ENCODE results near the gene SIGLEC7.
A peak's percentile ranks its signal among the peaks of the same experiment; 100 is the strongest.
"Not testable (repeated sequence)": the region's sequence is repeated elsewhere in the genome, so short reads cannot be mapped to it uniquely, and the experiment has no call there.

The SIGLEC7 gene

DNA sequence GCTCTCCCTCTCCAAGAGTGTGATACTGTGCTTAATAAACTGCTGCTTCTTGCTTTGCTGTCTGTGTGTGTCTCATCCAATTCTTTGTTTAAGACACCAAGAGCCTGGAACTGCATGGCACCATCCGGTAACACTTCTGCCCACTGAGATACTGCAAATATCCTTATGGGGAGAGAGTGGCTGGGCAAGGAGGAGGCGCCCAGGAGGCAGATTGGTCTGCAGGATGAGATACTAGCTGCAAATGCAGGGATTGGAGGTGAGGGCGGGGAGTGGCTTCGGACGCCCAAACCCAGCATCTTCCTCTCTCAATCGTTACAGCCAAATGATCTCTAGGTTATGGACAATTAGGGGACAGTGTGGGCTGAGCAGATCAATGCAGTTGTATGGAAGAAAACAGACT lies 1.7 kb upstream of the SIGLEC7 start:
- DNase-seq: no peak

DNA sequence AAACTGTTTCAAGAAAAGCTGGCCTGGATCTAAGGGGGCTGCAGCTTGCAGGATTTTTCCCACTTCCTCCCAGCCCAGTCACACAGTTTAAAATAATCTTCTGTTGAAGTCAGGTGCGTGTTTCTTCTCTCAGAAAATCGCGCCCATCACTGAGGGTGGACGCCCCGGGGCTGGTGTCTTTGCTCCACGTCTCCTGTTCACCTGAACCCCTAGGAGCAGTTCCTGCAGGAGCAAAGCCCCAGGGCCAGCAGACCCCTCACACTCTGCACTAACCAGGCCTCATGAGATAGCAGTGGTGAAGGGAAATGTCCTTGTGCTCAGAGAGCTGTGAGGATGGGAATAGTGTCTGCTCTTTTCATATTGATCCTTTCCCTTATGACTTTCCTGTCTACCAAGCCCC lies 920 bp upstream of the SIGLEC7 start:
- no peak for DNase-seq

DNA sequence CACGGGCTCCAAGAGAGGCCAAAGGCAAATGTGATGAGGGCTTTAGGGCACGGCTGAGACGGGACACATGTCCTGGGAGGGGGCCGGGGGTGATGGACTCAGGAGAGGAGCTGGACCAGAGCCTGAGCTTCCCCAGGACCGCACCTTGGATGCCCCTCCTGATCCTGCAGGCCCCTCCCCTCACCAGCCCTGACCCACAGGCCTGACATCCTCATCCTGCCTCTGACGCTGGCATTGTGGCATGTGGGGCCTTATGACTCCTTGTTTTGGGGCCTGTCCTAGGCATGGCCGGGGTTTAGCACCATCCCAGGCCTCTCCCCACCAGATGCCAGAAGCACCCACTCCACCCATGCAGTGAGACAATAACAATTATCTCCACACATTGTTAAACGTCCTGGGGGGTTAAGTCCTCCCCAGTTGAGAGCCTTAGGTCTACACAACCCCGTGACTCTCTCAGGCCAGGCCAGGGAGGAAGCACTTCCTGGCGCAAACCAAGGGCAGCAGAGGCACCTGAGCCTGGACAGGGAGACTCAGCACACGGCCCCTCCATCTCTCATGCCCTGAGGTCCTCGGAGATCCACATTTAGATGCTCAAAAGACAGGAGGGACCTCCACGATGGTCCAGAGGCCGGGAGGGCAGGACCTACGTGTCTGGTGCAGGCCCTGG lies 841 bp downstream of the SIGLEC7 start:
- DNase-seq: not testable (repeated sequence)

DNA sequence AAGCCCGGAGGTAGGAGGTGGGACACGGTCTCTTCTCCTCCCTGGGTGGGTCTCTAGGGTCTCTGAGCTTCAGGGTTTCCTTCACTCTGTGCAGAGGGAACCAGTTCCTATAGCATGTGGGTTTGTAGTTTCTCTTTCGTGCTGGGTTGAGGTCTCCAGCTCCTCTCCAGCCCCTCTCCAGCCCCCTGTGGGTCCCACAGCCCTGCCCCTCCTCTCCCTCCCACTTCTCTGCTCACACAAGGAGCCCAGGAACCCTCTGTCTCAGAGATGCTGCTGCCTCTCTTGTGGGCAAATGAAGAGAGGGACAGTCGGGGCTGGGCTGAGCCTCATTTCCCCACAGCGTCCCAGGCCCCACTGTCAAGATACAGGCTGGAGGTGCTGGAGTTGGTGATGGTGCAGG lies 1.4 kb downstream of the SIGLEC7 start:
- DNase-seq: no peak

DNA sequence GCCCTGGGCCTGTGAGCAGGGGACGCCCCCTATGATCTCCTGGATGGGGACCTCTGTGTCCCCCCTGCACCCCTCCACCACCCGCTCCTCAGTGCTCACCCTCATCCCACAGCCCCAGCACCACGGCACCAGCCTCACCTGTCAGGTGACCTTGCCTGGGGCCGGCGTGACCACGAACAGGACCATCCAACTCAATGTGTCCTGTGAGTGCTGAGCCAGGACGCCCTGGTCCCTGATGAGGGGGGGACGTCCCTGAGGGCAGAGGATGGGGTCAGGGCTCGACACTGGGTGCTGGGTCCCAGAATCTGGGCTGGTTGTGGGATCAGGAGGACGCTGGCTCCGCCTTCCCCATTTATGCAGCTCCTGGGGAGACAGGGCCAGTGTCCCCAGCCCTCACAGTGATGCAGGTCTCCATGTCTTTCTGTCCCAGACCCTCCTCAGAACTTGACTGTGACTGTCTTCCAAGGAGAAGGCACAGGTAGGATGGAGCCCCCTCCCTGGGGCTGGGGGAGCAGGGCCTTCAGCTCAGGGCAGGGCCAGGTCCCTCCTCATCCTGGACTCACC lies 2.5 kb downstream of the SIGLEC7 start:
- DNase-seq: no peak

DNA sequence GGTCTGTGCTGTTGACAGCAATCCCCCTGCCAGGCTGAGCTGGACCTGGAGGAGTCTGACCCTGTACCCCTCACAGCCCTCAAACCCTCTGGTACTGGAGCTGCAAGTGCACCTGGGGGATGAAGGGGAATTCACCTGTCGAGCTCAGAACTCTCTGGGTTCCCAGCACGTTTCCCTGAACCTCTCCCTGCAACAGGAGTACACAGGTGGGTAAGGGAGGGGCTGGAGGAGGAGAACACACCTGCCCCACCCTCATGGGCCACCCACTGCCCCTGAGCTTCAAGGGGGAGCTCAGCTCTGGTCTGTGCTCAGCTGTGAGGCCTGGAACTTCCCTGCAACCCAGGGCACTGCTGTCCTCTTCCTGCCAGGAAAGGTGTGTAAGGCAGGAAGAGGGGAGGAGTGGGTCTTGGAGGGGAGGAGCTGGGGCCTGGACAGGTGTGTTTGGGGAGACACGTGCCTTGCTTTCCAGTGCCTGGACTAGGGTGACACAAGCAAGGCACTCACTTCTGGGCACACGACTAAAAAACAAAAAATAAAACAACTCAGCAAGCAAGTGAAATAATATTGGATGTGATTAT lies 3.9 kb downstream of the SIGLEC7 start:
- DNase-seq: no peak

DNA sequence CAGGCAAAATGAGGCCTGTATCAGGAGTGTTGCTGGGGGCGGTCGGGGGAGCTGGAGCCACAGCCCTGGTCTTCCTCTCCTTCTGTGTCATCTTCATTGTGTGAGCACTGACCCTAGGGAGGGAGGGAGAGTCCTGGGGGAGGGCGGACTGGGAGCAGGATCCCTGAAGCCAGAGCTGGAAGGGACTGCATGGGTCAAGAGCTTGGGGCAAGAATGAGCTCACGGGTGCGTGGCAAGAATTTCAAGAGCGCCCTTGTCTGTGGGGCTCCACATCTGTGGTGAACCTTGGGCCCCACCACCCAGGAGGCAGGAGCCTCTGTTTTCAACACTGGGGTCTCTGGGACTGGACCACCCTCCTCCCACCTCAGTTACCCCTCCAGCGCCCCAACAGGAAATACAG lies 4.7 kb downstream of the SIGLEC7 start:
- DNase-seq: no peak

DNA sequence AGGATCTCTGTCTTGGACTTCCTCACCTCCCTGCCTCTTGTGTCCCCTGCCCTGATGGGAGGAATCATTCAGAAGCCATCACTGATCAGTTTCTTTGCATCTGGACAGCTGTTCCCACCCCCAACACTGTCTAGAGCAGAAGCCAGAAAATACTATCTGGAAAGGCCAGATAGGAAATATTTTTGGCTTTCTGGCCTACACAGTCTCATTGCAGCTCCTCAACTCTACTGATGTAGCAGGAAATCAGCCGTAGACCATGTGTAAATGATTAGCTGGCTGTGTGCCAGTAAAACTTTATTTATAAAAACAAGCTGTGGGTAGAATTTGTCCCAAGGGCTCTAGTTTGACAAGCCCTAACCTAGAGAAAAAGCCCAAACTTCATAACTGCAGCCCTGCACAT lies 5.6 kb downstream of the SIGLEC7 start:
- no peak for DNase-seq

DNA sequence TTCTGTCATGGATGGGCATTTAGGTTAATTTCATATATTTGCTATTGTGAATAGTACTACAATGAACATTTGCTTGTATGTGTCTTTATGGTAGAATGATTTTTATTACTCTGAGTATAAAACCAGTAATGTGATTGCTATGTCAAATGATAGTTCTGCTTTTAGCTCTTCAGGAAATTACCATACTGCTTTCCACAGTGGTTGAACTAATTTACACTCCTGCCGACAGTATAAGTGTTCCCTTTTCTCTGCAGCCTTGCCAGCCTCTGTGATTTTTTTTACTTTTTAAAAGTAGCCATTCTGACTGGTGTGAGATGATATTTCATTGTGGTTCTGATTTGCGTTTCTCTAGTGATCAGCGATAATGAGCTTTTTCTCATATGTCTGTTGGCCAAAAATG lies 6.5 kb downstream of the SIGLEC7 start:
- DNase-seq: no peak

DNA sequence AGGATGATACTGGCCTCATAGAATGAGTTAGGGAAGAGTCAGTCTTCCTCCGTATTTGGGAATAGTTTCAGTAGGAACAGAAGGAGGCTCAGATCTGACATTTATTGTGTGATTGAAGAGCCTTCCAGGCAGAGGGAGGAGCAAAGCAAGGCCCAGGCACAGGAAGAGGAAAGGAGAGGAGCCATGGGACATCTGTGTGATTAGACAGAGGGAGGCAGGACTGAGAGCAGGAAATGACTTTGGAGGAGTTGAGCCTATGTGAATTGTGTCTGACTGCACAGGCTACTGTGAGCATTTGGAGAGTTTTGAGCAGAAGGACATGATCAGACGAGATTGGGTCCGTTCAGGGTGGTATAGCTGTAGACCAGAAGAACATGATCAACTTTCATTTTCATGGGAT lies 8.5 kb downstream of the SIGLEC7 start:
- DNase-seq: no peak

DNA sequence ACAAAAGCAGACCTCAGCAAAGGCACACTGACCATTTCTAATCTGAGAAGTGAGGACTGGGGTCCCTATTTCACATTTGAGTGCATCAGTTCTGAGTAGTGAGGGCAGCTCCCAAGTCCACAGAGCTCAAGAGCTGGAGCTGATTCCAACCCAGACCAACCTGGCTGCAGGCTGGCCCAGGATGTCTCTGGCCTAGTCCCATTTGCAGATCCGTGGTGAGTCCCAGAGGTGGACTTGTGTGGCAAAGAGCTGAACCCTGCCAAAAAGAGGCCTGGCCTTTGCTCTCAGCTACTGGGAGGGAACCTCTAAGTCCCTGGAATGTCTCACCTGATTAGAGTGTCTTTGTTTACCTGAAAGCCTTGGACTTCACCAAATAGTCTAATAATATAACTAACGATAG lies 14.6 kb downstream of the SIGLEC7 start:
- no peak for DNase-seq

DNA sequence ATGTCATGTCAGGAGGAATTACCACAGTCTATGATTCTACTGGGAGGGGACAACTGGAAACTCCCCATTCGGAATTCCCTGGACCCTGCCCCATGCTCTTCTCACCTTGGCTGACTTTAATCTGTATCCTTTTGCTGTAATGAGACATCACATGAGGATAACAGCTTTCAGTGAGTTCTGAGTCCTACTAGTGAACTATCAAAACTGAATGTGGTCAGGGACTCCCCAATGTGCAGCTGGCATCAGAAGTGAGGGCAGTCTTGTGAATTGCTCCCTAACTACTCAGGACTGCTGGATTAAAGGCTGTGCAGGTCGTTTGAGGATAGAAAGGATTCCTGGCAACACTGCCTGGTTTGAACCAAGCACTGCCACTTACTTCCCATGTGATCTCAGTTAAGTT lies 15.2 kb downstream of the SIGLEC7 start:
- no peak for DNase-seq

DNA sequence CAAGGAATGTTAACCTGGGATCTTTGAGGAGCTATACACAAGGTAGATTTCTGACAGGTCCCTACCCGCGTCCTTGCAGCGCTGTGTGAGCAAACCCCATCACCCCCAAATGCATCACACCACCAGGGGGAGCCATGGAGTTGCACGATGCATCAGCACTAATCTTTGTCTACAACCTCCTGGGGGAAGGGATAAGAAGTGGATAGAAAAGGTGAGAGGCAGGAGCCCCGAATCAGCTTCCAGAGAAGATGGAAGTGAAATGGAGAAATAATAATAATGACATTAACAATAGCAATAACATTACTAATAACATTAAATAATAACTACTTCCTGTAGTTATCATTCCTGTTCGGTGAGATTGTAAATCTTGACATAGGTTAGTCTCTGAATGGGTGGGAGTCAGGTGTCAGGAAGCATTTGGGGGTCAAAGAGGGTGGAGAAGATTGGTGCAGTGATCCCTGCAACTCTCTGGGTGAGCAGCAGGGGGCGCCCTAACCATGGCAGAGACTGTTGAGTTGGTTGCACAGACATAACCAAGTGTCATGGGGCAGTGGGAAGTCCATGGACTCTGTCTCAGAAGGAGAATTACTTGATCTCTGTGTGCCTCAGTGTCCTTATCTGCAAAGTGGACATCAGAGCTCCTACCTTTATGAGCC lies 16.5 kb downstream of the SIGLEC7 start:
- no peak for DNase-seq

DNA sequence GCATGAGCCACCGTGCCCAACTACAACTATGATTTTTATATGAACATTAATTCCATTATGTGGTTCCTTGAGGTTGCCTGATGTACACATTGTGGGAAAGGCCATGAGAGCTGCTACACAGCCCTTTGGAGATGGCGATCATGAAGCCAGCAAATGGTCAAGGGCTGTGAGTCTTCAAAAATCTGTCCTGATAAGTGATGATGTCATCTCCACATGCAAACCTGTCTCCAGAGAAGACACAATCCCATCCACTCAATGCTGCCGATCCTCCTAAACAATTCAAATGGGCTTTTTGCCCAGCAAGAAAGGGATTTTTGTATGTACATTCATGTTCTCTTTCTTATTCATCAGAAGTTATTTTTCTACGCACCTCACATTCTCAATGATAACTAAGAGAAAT lies 17.6 kb downstream of the SIGLEC7 start:
- no peak for DNase-seq

DNA sequence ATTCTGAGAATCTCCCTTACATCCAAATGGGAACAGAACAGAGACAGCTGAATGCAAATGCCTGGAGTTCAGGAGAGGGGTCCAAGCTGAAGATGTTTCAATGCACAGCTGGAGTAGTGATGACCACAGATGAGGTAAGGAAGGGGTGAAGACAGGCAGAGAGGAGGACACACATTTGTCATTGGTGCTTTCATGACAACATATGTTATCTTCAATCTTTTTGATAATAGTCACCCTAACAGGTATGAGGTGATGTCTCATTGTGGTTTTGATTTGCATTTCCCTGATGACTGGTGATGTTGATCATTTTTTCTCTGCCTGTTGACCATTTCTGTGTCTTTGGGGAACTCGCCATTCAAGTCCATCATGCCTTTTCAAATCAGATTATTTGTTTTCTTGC lies 19.2 kb downstream of the SIGLEC7 start:
- no peak for DNase-seq

DNA sequence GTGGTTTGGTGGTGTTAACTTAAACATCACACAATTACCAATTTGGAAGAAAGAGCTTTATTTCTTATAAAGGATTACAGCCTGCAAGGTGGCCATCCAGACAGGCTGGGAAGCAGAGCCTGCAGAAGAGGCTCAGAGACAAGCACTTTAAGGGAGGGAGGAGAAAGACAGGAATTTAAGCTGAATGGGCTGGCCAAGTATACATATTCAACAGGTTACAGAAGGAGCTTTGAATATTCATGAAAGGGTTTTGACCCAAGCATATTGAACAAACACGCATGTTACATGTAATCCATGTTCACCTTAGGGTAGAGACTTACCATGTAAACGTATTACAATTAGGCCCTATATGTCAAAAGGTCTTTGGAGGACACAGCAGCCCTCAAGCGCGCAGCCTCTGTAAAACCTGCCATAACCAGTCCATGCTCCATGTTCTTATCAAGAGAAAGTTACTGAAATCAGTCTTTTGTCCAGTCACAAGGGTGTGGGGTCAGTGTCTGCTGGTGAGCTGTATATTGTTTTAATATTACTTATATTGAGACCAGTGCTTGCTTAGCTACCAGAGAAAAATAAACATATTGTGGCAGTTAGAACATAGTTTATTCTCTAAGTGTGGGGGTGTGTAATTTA lies 19.9 kb downstream of the SIGLEC7 start:
- no peak for DNase-seq

DNA sequence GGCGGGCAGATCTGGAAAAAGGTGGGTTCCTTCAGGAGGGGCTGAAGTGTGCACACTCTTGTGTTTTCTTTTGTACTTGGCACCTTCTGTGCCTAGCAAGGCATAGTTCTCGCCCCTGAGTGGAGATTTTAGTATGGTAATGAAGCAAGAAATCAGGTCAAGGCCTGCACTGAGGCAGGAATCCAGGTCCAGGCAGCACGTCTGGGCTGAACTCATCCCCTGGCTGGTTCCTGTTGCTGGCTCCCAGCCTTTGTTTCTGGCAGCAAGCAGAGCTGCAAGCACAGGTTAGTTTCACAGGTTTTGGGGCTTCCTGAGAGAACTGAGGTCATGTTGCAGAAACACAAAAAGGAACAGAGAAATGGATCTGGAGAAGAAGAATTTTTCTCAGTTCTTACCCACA lies 21.2 kb downstream of the SIGLEC7 start:
- no peak for DNase-seq

DNA sequence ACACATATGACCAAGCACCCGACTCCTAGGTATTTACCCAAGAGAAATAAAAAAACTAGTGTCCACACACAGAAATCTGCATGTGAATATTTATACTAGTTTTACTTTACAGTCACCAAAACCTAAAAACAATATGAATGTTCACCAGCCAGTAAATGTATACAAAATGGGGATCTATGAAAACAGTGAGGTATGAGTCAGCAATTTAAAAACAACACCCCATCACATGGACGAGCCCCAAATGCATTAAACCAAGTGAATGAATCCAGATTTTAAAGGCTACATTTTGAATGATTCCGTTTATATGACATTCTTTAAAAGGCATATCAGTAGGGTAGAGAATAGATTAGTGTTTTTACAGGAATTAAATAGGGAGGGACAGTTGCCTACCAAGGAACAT lies 22.1 kb downstream of the SIGLEC7 start:
- DNase-seq: no peak

DNA sequence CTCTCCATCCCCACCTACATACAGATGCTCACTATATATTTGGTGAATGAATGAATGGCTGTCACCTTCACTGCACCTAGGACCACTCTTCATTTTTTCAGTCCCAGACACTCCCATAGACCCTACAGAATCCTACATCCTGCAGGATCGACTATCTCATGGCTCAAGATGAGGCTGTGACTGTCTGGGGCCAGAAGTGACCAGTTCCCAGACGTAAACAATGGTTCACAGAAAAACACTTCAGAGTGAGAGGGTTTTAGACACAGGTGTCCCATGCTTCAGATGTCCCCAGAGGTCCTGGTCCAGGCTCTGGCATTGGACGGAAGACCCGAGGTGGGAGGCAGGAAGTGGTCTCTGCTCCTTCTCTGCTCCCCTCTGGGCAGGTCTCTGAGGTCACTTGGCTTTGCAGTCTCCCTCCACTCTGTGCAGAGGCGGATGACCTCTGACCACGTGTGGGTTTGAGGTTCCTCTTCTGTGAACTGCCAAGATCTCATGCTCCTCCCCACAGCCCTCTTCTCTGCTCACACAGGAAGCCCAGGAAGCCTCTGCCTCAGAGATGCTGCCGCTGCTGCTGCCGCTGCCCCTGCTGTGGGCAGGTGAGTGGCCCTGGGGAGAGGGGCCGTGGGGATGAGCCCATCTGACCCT lies 24.9 kb downstream of the SIGLEC7 start:
- DNase-seq: no peak

DNA sequence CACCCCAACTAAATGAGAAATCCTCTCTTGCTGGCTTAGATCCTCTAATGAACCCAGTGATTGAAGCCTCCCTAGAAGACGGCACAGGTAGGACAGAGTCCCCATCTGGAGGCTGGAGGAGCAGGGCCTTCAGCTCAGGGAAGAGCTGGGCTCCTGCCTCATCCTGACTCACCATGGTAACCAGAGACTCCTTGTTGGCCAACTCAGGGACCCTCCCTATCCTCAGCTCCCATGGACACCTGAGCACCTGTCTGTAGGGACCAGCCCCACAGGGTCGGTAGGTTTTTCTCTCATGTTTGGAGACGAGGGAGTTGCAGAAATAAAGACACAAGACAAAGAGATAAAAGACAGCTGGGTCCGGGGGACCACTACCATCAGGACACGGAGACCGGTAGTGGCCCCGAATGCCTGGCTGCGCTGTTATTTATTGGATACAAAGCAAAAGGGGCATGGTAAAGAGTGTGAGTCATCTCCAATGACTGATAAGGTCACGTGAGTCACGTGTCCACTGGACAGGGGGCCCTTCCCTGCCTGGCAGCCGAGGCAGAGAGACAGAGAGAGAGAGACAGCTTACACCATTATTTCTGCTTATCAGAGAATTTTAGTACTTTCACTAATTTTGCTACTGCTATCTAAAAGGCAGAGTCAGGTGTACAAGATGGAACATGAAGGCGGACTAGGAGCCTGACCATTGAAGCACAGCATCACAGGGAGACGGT lies 26.6 kb downstream of the SIGLEC7 start:
- DNase-seq: no peak

DNA sequence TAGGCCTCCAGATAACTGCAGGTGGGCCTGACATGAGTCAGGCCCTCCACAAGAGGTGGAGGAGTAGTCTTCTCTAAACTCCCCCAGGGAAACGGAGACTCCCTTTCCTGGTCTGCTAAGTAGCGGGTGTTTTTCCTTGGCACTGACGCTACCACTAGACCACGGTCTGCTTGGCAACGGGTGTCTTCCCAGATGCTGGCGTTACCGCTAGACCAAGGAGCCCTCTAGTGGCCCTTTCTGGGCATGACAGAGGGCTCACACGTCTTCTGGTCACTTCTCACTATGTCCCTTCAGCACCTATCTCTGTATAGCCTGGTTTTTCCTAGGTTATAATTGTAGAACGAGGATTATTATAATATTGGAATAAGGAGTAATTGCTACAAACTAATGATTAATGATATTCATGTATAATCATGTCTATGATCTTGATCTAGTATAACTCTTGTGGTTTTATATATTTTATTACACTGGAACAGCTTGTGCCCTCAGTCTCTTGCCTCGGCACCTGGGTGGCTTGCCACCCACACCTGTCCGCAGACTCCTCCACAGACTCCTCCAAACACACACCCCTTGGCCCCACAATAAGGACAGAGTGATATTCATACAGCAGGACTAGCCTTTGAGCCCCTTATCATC lies 27.3 kb downstream of the SIGLEC7 start:
- peak; percentile 55 for DNase-seq

DNA sequence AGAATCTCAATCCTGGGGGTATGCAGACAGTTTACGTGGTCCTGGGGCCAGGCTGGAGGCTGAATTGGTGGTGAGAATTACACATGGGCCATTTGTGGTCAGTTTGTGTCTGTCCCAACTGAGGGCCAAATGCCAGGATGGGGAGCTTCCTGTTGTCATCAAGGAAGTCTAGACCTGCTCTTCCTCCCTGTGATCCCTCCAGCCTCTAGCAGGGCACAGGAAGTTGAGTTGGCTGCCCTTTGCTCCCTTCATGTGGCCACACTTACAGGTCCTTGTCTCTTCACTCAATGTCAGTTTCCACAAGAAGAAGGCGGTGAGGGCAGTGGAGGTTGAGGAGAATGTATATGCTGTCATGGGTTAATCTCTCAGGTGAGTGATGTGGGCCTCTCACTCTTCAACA lies 30.1 kb downstream of the SIGLEC7 start:
- DNase-seq: no peak

All from fibroblast of skin of right quadriceps (primary cell).